PC-9 (cell line): ENCODE results near the gene HNRNPC. TPM values are rescaled to one million over a fixed set of nuclear protein-coding genes. Genes with fewer than 3 reads are reported as not detected.

Source experiments
- BruUV-seq: library from RNA; stranded (reverse); fragments of 400-500 nt; replicated peaks from 2 replicates; lab custom pipeline; 2021; lab: Mats Ljungman, UMichigan
- CTCF ChIA-PET: fragments of 300-600 bp; sonication (Branson Sonifier 250); formaldehyde crosslinking; loops from one replicate; lab custom pipeline; 2022; ENCODE audit warnings: antibody characterized with exemption; lab: Charles Lee
- POLR2A ChIA-PET: fragments of 300-600 bp; sonication (Branson Sonifier 250); formaldehyde crosslinking; loops from one replicate; lab custom pipeline; 2022; ENCODE audit warnings: antibody characterized with exemption; ENCODE audit not compliant: unreplicated experiment; lab: Charles Lee
- DNase-seq, 2 experiments: peaks; one replicate each; pipeline versions ENCODE4 v3.0.0 to v3.0.0-alpha.2; 2015 to 2022; ENCODE audit warnings: mixed read lengths in 1 of 2
- H2AFZ ChIP-seq: fragments of 200-600 bp; sonication (generic); 2 replicates; pipeline ENCODE4 v1.8.1; 2017; ENCODE audit warnings: antibody characterized with exemption
- H3F3A ChIP-seq: fragments of 200-600 bp; sonication (generic); 2 replicates; pipeline ENCODE4 v1.8.1; 2017; ENCODE audit warnings: antibody characterized with exemption, mild to moderate bottlenecking, low read depth; ENCODE audit not compliant: insufficient read depth
- H3K27ac ChIP-seq: fragments of 200-600 bp; sonication (generic); 2 replicates; pipeline ENCODE4 v1.6.1; 2016; ENCODE audit warnings: mixed run types
- H3K27me3 ChIP-seq: fragments of 200-600 bp; sonication (generic); 2 replicates; pipeline ENCODE4 v1.6.1; 2016; ENCODE audit warnings: low read depth, mixed run types; ENCODE audit not compliant: insufficient read depth
- H3K36me3 ChIP-seq: fragments of 200-600 bp; sonication (generic); 2 replicates; pipeline ENCODE4 v1.6.1; 2016; ENCODE audit warnings: low read depth, mixed run types
- H3K4me1 ChIP-seq: fragments of 200-600 bp; sonication (generic); replicated peaks from 2 replicates; pipeline ENCODE4 v1.6.1; 2016; ENCODE audit warnings: mixed run types; ENCODE audit not compliant: insufficient read depth
- H3K4me2 ChIP-seq: fragments of 200-600 bp; sonication (generic); 2 replicates; pipeline ENCODE4 v1.6.1; 2017; ENCODE audit warnings: mixed run types
- H3K4me3 ChIP-seq: fragments of 200-600 bp; sonication (generic); 2 replicates; pipeline ENCODE4 v1.6.1; 2016; ENCODE audit warnings: mixed run types
- H3K79me2 ChIP-seq: fragments of 200-600 bp; sonication (generic); 2 replicates; pipeline ENCODE4 v1.6.1; 2017; ENCODE audit warnings: low read depth, mixed run types
- H3K9me2 ChIP-seq: fragments of 200-600 bp; sonication (generic); 2 replicates; pipeline ENCODE4 v1.8.1; 2017; ENCODE audit warnings: mild to moderate bottlenecking; ENCODE audit not compliant: insufficient read depth
- H3K9me3 ChIP-seq: fragments of 200-600 bp; sonication (generic); 2 replicates; pipeline ENCODE4 v1.8.1; 2016; ENCODE audit warnings: low read depth; ENCODE audit not compliant: insufficient read depth
- H4K20me1 ChIP-seq: fragments of 200-600 bp; sonication (generic); 2 replicates; pipeline ENCODE4 v1.8.1; 2017; ENCODE audit not compliant: insufficient read depth
- EZH2 ChIP-seq: fragments of 200-600 bp; sonication (generic); IDR thresholded peaks from 2 replicates; pipeline ENCODE4 v1.8.0; 2017; ENCODE audit warnings: antibody characterized with exemption, low read depth
- intact Hi-C: fragments of 100-400 bp; cut with micrococcal nuclease; formaldehyde crosslinking; loops from one replicate; pipeline ENCODE4 v1.10.0; 2022; ENCODE audit not compliant: unreplicated experiment
- total RNA-seq: library from RNA; stranded (reverse); gene quantifications from 2 replicates; pipeline ENCODE4 v1.2.3, GENCODE V29; 2021
- TF ChIP-seq, protein P1 (sequence below): fragments of 200-600 bp; sonication (generic); conservative IDR thresholded peaks from 2 replicates; pipeline ENCODE4 v1.6.1; 2017; ENCODE audit warnings: mixed run types, antibody characterized with exemption, mild to moderate bottlenecking, moderate library complexity

Gene HNRNPC
- total RNA-seq, 1 experiment from 2014 or later: 550 TPM

DNA sequence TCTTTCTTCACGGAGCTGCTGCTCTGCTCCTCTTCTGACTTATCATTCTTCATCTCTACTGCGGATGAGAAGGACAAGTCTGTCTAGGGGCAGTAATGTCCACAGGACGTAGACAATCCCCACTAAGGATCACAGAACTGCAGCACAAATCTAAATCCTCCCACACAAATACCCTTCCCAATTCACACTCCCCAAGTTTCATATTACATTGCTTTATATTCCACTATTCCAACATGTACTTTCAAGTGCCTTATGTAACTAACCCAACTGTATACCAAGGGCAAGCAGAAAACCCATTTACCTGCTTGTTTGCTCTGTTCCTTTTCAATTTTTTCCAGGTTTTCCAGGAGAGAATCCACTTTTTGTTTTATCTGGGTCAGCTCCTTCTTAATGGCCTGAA is 57.7 kb downstream of the HNRNPC start:
- no peaks in the 10 kb centered on the region for H3K9me3 ChIP-seq
- H3K9me2 ChIP-seq: no peaks in the 10 kb centered on the region
- peaks cover 94% of the 10 kb centered on the region for H4K20me1 ChIP-seq
- no TSS peak for BruUV-seq
- CTCF ChIA-PET: no interaction called here
- H3K36me3 ChIP-seq: peaks cover 83% of the 10 kb centered on the region
- H3F3A ChIP-seq: peaks cover 97% of the 10 kb centered on the region
- no peak overlapping the region for H3K4me2 ChIP-seq
- intact Hi-C loops: no loop called here
- H2AFZ ChIP-seq: no peak overlapping the region
- POLR2A ChIA-PET: no interaction called here
- peaks cover 70% of the 10 kb centered on the region for H3K79me2 ChIP-seq
- H3K27ac ChIP-seq: no peak overlapping the region
- H3K27me3 ChIP-seq: no peaks in the 10 kb centered on the region
- no peaks in the 10 kb centered on the region for H3K4me1 ChIP-seq
- H3K4me3 ChIP-seq: no peak overlapping the region
- TF ChIP-seq, protein P1, sequence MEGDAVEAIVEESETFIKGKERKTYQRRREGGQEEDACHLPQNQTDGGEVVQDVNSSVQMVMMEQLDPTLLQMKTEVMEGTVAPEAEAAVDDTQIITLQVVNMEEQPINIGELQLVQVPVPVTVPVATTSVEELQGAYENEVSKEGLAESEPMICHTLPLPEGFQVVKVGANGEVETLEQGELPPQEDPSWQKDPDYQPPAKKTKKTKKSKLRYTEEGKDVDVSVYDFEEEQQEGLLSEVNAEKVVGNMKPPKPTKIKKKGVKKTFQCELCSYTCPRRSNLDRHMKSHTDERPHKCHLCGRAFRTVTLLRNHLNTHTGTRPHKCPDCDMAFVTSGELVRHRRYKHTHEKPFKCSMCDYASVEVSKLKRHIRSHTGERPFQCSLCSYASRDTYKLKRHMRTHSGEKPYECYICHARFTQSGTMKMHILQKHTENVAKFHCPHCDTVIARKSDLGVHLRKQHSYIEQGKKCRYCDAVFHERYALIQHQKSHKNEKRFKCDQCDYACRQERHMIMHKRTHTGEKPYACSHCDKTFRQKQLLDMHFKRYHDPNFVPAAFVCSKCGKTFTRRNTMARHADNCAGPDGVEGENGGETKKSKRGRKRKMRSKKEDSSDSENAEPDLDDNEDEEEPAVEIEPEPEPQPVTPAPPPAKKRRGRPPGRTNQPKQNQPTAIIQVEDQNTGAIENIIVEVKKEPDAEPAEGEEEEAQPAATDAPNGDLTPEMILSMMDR: no peak
- TF ChIP-seq EZH2: no peak
- no peak for DNase-seq

DNA sequence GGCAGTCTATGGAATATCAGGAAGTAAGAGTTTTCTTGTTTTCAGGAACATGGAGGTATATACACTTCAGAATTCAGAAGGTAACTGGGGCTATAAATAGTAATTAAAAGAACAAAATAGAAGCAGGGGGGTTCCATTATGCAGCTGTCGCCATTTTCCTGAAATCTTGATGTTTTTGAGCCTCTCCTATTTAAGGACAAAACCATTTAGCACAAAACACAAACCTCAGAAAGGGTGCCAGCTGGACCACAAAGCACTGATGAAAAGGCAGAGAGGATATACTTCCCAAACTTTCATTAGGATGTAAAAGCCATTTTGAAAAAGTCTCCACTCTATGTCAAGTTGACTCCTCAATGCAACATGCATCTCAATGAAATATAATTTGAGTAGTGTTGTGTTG is 59.2 kb downstream of the HNRNPC start:
- Histone ChIP-seq H3K4me3 (no peak overlapping the region), H4K20me1 (peaks cover 92% of the 10 kb centered on the region), H3K9me3 (no peaks in the 10 kb centered on the region), H3K4me1 (no peaks in the 10 kb centered on the region), H3K79me2 (peaks cover 55% of the 10 kb centered on the region), H3K27me3 (no peaks in the 10 kb centered on the region), H3K9me2 (no peaks in the 10 kb centered on the region), H3F3A (peaks cover 97% of the 10 kb centered on the region), H2AFZ (no peak overlapping the region), H3K27ac (no peak overlapping the region), H3K36me3 (peaks cover 87% of the 10 kb centered on the region), H3K4me2 (no peak overlapping the region)
- TF ChIP-seq, protein P1: no peak
- TF ChIP-seq EZH2: no peak
- ChIA-PET POLR2A (no interaction called here), CTCF (no interaction called here)
- no peak for DNase-seq
- BruUV-seq: no TSS peak
- intact Hi-C loops: no loop called here

DNA sequence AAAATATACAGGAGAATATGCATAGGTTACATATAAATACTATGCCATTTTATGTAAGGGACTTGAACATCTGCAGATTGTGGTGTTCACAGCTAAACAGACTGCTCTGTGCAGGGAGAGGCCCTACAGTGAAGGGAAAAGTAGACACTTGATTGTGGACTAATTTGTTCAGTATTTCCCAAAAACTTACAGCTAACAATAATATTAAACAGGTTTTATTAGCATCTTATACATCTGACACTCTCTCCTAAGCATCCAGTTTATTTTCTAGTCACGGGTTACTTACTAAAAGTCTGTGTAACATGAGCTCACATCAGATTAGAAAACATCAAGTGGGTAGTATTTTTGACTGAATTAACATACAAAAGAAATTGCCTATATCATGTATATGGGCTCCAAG is 60.1 kb downstream of the HNRNPC start:
- Histone ChIP-seq H3K9me3 (no peaks in the 10 kb centered on the region), H3K79me2 (peaks cover 47% of the 10 kb centered on the region), H3K27me3 (no peaks in the 10 kb centered on the region), H3K9me2 (no peaks in the 10 kb centered on the region), H3F3A (peaks cover 97% of the 10 kb centered on the region), H3K36me3 (peaks cover 79% of the 10 kb centered on the region), H3K27ac (no peak overlapping the region), H3K4me1 (no peaks in the 10 kb centered on the region), H2AFZ (no peak overlapping the region), H3K4me3 (no peak overlapping the region), H3K4me2 (no peak overlapping the region), H4K20me1 (peaks cover 84% of the 10 kb centered on the region)
- intact Hi-C loops: no loop called here
- CTCF ChIA-PET: no interaction called here
- POLR2A ChIA-PET: no interaction called here
- no TSS peak for BruUV-seq
- TF ChIP-seq EZH2: no peak
- TF ChIP-seq, protein P1: no peak
- DNase-seq: no peak
